Ovary (tissue), 9 donors: ENCODE measurements around the gene HTR3E. TPM values are rescaled to one million over a fixed set of nuclear protein-coding genes. Genes with fewer than 3 reads are reported as not detected.

Source experiments
- DNase-seq, 5 donors: peaks; one replicate each; pipeline ENCODE4 v3.0.0-alpha.2; 2019 to 2020
- H3K27ac ChIP-seq, 2 donors: fragments of 200-600 bp; one replicate each; pipeline versions ENCODE4 v1.5.1 to v1.8.0; 2019 to 2022
- H3K27me3 ChIP-seq: fragments of 200-600 bp; one replicate; pipeline ENCODE4 v1.8.0; 2022
- H3K36me3 ChIP-seq: fragments of 200-600 bp; sonication (generic); one replicate; pipeline ENCODE4 v1.5.1; 2019
- H3K4me1 ChIP-seq: one replicate; pipeline ENCODE4 v1.8.1; 2013; ENCODE audit warnings: mild to moderate bottlenecking, moderate library complexity; ENCODE audit not compliant: insufficient read depth
- H3K4me3 ChIP-seq: fragments of 200-600 bp; sonication (generic); one replicate; pipeline ENCODE4 v1.5.1; 2017
- H3K9me3 ChIP-seq, 2 donors: fragments of 200-600 bp in 1 of 2; sonication (generic) in 1 of 2; one replicate each; pipeline versions ENCODE4 v1.5.1 to v1.8.1; 2013 to 2019; ENCODE audit warnings: mild to moderate bottlenecking in 1 of 2, moderate library complexity in 1 of 2
- EP300 ChIP-seq: sonication (generic); formaldehyde crosslinking; IDR thresholded peaks from one replicate; pipeline ENCODE4 v1.6.1; 2017; ENCODE audit warnings: antibody characterized with exemption
- POLR2A ChIP-seq: fragments of 450-650 bp; IDR thresholded peaks from one replicate; pipeline ENCODE4 v1.6.1; 2017; ENCODE audit warnings: antibody characterized with exemption, mild to moderate bottlenecking, moderate library complexity
- WGBS, 3 donors: extraction: QIAGEN DNeasy Blood & Tissue Kit in 1 of 3; methylation state at CpG; one replicate each; pipeline versions ENCODE4 v1.1.5 to v1.1.7; 2013 to 2017; 5-methylcytosine and 5-hydroxymethylcytosine counted together
- intact Hi-C, 4 donors: fragments of 100-400 bp; cut with DNase I; formaldehyde crosslinking; loops; one replicate each; pipeline versions ENCODE4 v1.11.0 to v1.15.1; 2022 to 2023
- polyA plus RNA-seq, 2 donors: library from polyadenylated mRNA; stranded (reverse); fragments of 200-250 nt in 1 of 2; fragments of 350-450 nt in 1 of 2; fragmentation: Illumina TruSeq in 1 of 2; extraction: RNeasy Lipid Tissue Mini Kit (QIAGEN cat#74804) in 1 of 2; gene quantifications; one replicate each; pipeline ENCODE4 v1.2.3, GENCODE V29; 2013 to 2014
- total RNA-seq, 7 donors: library from RNA; depleted of rRNA in 2 of 7; stranded (reverse); fragments of >200 nt in 2 of 7; fragmentation: NEBNext Ultra II Directional in 3 of 7; extraction: Animal tissue kit (Norgen Biotek cat#: 25700) in 3 of 7; gene quantifications; one replicate each; pipeline versions ENCODE4 v1.1.0 to v1.2.4, GENCODE V29; 2016 to 2023
- TF ChIP-seq, protein P1 (sequence below), 3 donors: fragments of 450-650 bp in 2 of 3; fragments of 200-600 bp in 1 of 3; IDR thresholded peaks; one replicate each; pipeline versions ENCODE4 v1.5.1 to v1.8.0; 2016 to 2022; ENCODE audit warnings: antibody characterized with exemption in 3 of 3, mild to moderate bottlenecking in 1 of 3
- donor health status: DM: no; HTN: no; CAD: no; lungs with moderate emphysema.
- donor health status: DM: no; HTN: no; CAD: no.
- donor health status: Bipolar disorder and iron deficiency.
- donor health status: DM: yes; HTN: yes; CAD: no.
- donor health status: DM: no; HTN: no; CAD: no.
- donor health status: DM: yes; HTN: yes; CAD: no.

Gene HTR3E
- total and polyA plus RNA-seq, 9 donors: not detected

DNA sequence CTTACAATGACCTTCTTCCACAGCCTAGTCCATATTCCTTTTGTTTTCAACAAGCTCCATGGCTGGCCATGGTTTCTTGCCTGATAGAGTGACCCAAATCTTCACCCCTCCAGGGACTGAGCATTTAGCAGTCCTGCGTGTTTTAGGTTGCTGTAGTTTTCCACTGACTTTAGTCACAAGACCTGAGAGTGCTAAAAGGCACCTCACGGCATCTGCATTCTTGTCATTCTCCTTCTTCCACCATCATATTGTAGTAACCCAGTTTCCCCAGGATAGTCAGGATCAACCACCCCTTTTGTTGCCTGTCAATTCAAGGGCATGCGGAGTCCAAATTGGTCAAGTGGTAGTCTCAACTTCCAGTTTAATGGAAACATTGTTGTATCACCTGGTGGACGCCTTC lies 23.2 kb upstream of the HTR3E start:
- no peak for DNase-seq
- Histone ChIP-seq H3K4me3 (no peak overlapping the region), H3K27me3 (no peaks in the 10 kb centered on the region), H3K4me1 (no peaks in the 10 kb centered on the region), H3K9me3 (peaks cover 0 to 3% of the 10 kb centered on the region in 2 donors), H3K36me3 (no peaks in the 10 kb centered on the region), H3K27ac (no peak overlapping the region)
- intact Hi-C loops: no loop called here
- 72 to 82% (median 78%) methylated on average over 4 of the region's 4 CpGs for whole genome bisulfite sequencing, 3 donors
- TF ChIP-seq, protein P1, sequence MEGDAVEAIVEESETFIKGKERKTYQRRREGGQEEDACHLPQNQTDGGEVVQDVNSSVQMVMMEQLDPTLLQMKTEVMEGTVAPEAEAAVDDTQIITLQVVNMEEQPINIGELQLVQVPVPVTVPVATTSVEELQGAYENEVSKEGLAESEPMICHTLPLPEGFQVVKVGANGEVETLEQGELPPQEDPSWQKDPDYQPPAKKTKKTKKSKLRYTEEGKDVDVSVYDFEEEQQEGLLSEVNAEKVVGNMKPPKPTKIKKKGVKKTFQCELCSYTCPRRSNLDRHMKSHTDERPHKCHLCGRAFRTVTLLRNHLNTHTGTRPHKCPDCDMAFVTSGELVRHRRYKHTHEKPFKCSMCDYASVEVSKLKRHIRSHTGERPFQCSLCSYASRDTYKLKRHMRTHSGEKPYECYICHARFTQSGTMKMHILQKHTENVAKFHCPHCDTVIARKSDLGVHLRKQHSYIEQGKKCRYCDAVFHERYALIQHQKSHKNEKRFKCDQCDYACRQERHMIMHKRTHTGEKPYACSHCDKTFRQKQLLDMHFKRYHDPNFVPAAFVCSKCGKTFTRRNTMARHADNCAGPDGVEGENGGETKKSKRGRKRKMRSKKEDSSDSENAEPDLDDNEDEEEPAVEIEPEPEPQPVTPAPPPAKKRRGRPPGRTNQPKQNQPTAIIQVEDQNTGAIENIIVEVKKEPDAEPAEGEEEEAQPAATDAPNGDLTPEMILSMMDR (IDR thresholded peaks at IDR 0.05): no peak
- TF ChIP-seq POLR2A: no peak
- no peak for TF ChIP-seq EP300

DNA sequence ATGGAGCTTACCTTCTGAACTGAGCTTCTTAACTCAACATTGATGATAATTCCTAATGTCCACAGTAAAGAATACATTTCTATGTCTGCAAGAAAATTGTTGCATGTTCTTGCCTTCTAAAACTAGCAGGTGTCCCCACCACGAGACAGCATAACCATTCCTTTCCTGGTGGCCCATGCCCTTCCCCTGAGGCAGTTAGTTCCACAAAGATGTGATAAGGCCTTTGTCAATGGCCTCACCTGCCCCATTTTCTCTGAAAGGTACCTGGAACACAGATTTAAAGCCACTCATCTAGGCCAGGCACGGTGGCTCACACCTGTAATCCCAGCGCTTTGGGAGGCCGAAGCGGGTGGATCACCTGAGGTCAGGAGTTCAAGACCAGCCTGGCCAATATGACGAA lies 21.0 kb upstream of the HTR3E start:
- 86 to 92% (median 88%) methylated on average over 6 of the region's 6 CpGs for WGBS, 3 donors
- H3K4me3 ChIP-seq: no peak overlapping the region

DNA sequence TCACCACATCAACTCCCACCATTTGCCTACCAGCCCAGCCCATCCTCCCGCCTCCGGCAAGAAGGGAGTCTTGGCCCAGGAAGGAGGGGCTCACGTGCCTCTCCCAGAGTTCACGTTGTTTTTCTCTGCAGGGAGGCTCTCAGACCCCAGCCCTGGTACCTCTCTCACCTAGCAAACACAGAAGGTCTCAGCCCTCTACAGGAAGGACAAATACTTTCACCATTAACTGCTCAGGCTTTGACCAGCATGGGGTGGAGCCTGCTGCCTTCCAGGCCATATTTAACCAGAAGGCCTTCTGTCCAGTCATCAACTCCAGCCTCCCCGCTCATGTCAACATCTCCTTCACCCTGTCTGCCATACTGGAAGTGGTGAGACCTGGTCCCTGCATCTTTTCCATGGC lies 19.0 kb upstream of the HTR3E start:
- WGBS, 3 donors: 72 to 74% (median 73%) methylated on average over 5 of the region's 5 CpGs
- H3K9me3 ChIP-seq: no peaks in the 10 kb centered on the region
- no peaks in the 10 kb centered on the region for H3K27me3 ChIP-seq
- TF ChIP-seq EP300 (no peak), POLR2A (no peak)
- TF ChIP-seq, protein P1 (IDR thresholded peaks at IDR 0.05): no peak
- no peak overlapping the region for H3K27ac ChIP-seq
- no peak overlapping the region for H3K4me3 ChIP-seq
- DNase-seq: no peak
- intact Hi-C loops: no loop called here
- H3K4me1 ChIP-seq: no peaks in the 10 kb centered on the region
- H3K36me3 ChIP-seq: no peaks in the 10 kb centered on the region

More for the DNA sequence above, 21.0 kb upstream of the HTR3E start:
- no peaks in the 10 kb centered on the region for H3K4me1 ChIP-seq
- intact Hi-C loops: no loop called here
- no peaks in the 10 kb centered on the region for H3K36me3 ChIP-seq
- no peaks in the 10 kb centered on the region for H3K9me3 ChIP-seq
- no peak for DNase-seq
- no peak overlapping the region for H3K27ac ChIP-seq
- TF ChIP-seq EP300 (no peak), POLR2A (no peak)
- TF ChIP-seq, protein P1 (IDR thresholded peaks at IDR 0.05): no peak
- no peaks in the 10 kb centered on the region for H3K27me3 ChIP-seq

DNA sequence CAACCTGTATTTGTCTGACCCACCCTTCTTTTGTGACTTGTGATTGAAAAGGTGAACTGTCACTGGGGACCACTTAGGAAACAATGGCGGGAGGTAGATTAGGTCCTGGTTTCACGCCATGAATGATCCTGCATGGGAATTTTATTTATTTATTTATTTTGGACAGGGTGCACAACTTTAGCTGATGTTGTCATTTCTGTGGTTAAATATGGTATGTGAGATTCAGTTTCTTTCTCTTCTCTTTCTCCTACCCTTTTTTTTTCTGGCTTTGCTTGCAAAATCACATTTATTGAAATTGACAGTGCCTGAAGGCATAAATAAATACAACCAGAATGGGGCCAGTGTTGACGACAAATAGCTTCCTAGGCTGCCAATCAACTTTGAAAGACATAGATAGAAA lies 18.0 kb upstream of the HTR3E start:
- Histone ChIP-seq H3K27me3 (no peaks in the 10 kb centered on the region), H3K4me1 (no peaks in the 10 kb centered on the region), H3K4me3 (no peak overlapping the region), H3K27ac (no peak overlapping the region), H3K36me3 (no peaks in the 10 kb centered on the region), H3K9me3 (no peaks in the 10 kb centered on the region)
- no peak for TF ChIP-seq POLR2A
- no peak for TF ChIP-seq EP300
- TF ChIP-seq, protein P1 (IDR thresholded peaks at IDR 0.05): no peak
- whole genome bisulfite sequencing, 3 donors: 45 to 65% (median 47%) methylated on average over 3 of the region's 3 CpGs
- no peak for DNase-seq
- intact Hi-C loops: no loop called here
